Neural progenitor cell (in vitro differentiated cells): ENCODE measurements around the gene GFOD1. TPM values are rescaled to one million over a fixed set of nuclear protein-coding genes. Genes with fewer than 3 reads are reported as not detected.

ENCODE experiments used
- DNase-seq: peaks from one replicate; pipeline ENCODE4 v3.0.0-alpha.2; 2016; ENCODE audit warnings: low spot score
- H2AFZ ChIP-seq: fragments of 200-600 bp; sonication (generic); replicated peaks from 2 replicates; pipeline ENCODE4 v1.6.1; 2016; ENCODE audit warnings: antibody characterized with exemption
- H3F3A ChIP-seq: fragments of 200-600 bp; sonication (generic); 2 replicates; pipeline ENCODE4 v1.6.1; 2016; ENCODE audit warnings: antibody characterized with exemption, low read depth
- H3K27ac ChIP-seq: fragments of 200-600 bp; sonication (generic); 2 replicates; pipeline ENCODE4 v1.5.1; 2016; ENCODE audit warnings: mild to moderate bottlenecking
- H3K27me3 ChIP-seq: fragments of 200-600 bp; sonication (generic); 2 replicates; pipeline ENCODE4 v1.6.1; 2016; ENCODE audit warnings: mild to moderate bottlenecking, moderate library complexity
- H3K36me3 ChIP-seq: fragments of 200-600 bp; sonication (generic); 2 replicates; pipeline ENCODE4 v1.5.1; 2016
- H3K4me1 ChIP-seq: fragments of 200-600 bp; sonication (generic); 2 replicates; pipeline ENCODE4 v1.6.1; 2016; ENCODE audit warnings: mixed run types
- H3K4me2 ChIP-seq: fragments of 200-600 bp; sonication (generic); 2 replicates; pipeline ENCODE4 v1.6.1; 2016
- H3K4me3 ChIP-seq: fragments of 200-600 bp; sonication (generic); 2 replicates; pipeline ENCODE4 v1.5.1; 2016
- H3K79me2 ChIP-seq: fragments of 200-600 bp; sonication (generic); 2 replicates; pipeline ENCODE4 v1.6.1; 2016; ENCODE audit warnings: low read depth
- H3K9ac ChIP-seq: fragments of 200-600 bp; sonication (generic); 2 replicates; pipeline ENCODE4 v1.6.1; 2016
- H3K9me3 ChIP-seq: fragments of 200-600 bp; sonication (generic); 2 replicates; pipeline ENCODE4 v1.5.1; 2016; ENCODE audit warnings: low read depth
- H4K20me1 ChIP-seq: fragments of 200-600 bp; sonication (generic); 2 replicates; pipeline ENCODE4 v1.6.1; 2016; ENCODE audit warnings: low read depth
- H3K27ac Mint-ChIP-seq: 3 replicates; pipeline ENCODE4 v1.8.0; 2021; ENCODE audit warnings: mixed read lengths
- H3K27me3 Mint-ChIP-seq: 2 replicates; pipeline ENCODE4 v1.8.0; 2022; ENCODE audit warnings: low read depth, mild to moderate bottlenecking, inconsistent platforms, moderate library complexity, mixed read lengths; ENCODE audit not compliant: insufficient read depth
- H3K36me3 Mint-ChIP-seq: 3 replicates; pipeline ENCODE4 v1.8.0; 2021; ENCODE audit warnings: mixed read lengths
- H3K4me1 Mint-ChIP-seq: 3 replicates; pipeline ENCODE4 v1.8.0; 2021; ENCODE audit warnings: mixed read lengths
- H3K4me3 Mint-ChIP-seq: 3 replicates; pipeline ENCODE4 v1.8.0; 2021; ENCODE audit warnings: mild to moderate bottlenecking, moderate library complexity, mixed read lengths
- H3K9me3 Mint-ChIP-seq: 3 replicates; pipeline ENCODE4 v1.8.0; 2020; ENCODE audit warnings: mixed read lengths
- EZH2 ChIP-seq: fragments of 200-600 bp; sonication (generic); IDR thresholded peaks from 2 replicates; pipeline ENCODE4 v1.6.1; 2017; ENCODE audit warnings: antibody characterized with exemption, mild to moderate bottlenecking, moderate library complexity
- EZH2phosphoT487 ChIP-seq: fragments of 200-600 bp; sonication (generic); IDR thresholded peaks from 2 replicates; pipeline ENCODE4 v1.6.1; 2017; ENCODE audit warnings: antibody characterized with exemption
- total RNA-seq: library from RNA; depleted of rRNA; stranded (reverse); fragments of >200 nt; gene quantifications from 2 replicates; pipeline ENCODE4 v1.2.3, GENCODE V29; 2015; ENCODE audit warnings: low replicate concordance
- TF ChIP-seq, protein P1 (sequence below): fragments of 200-600 bp; sonication (generic); IDR thresholded peaks from 2 replicates; pipeline ENCODE4 v1.5.1; 2017; ENCODE audit warnings: antibody characterized with exemption, mild to moderate bottlenecking

Gene GFOD1
- total RNA-seq, 1 donor from 2014 or later = 1.8 TPM

DNA sequence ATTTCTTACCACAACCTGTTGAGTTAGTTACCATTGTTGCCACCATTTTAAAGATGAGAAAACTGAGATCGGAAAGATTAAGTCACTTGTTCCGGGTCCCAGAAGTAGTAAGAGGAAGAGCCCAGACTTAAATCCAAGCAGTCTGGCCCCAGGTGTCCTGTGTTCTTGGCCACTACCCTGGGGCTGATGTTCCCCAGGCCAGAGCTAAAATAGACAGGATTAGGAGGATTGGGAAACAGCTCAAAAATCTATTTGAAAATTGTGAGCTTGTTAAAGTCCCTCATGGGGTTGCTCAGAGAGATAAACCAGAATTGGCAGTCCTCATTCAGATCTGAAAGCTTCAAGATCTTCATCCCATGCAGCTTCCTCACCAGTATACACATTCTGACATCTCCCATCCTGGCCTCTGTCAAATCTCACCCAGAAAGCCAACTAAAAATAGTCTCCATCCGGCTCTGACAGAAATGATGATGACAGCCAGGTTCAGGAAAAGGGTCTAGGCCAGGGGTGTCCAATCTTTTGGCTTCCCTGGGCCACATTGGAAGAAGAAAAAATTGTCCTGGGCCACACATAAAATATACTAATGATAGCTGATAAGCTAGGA, 62.0 kb downstream of the GFOD1 start:
- peaks cover 57% of the 10 kb centered on the region for H3K4me1 Mint-ChIP-seq
- no peak overlapping the region for H3K4me3 Mint-ChIP-seq
- Histone ChIP-seq H3K79me2 (no peaks in the 10 kb centered on the region), H4K20me1 (no peaks in the 10 kb centered on the region), H3K4me1 (peaks cover 43% of the 10 kb centered on the region), H3K36me3 (no peaks in the 10 kb centered on the region), H3K9me3 (no peaks in the 10 kb centered on the region), H3K27ac (no peak overlapping the region), H3F3A (peaks cover 32% of the 10 kb centered on the region), H2AFZ (no peak overlapping the region), H3K4me3 (no peak overlapping the region), H3K4me2 (no peak overlapping the region), H3K27me3 (no peaks in the 10 kb centered on the region), H3K9ac (no peak overlapping the region)
- H3K36me3 Mint-ChIP-seq = no peaks in the 10 kb centered on the region
- TF ChIP-seq, protein P1, sequence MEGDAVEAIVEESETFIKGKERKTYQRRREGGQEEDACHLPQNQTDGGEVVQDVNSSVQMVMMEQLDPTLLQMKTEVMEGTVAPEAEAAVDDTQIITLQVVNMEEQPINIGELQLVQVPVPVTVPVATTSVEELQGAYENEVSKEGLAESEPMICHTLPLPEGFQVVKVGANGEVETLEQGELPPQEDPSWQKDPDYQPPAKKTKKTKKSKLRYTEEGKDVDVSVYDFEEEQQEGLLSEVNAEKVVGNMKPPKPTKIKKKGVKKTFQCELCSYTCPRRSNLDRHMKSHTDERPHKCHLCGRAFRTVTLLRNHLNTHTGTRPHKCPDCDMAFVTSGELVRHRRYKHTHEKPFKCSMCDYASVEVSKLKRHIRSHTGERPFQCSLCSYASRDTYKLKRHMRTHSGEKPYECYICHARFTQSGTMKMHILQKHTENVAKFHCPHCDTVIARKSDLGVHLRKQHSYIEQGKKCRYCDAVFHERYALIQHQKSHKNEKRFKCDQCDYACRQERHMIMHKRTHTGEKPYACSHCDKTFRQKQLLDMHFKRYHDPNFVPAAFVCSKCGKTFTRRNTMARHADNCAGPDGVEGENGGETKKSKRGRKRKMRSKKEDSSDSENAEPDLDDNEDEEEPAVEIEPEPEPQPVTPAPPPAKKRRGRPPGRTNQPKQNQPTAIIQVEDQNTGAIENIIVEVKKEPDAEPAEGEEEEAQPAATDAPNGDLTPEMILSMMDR = no peak
- TF ChIP-seq EZH2phosphoT487 (no peak), EZH2 (no peak)
- peaks cover 5% of the 10 kb centered on the region for H3K9me3 Mint-ChIP-seq
- DNase-seq = no peak
- H3K27me3 Mint-ChIP-seq = peaks cover 3% of the 10 kb centered on the region
- no peak overlapping the region for H3K27ac Mint-ChIP-seq

DNA sequence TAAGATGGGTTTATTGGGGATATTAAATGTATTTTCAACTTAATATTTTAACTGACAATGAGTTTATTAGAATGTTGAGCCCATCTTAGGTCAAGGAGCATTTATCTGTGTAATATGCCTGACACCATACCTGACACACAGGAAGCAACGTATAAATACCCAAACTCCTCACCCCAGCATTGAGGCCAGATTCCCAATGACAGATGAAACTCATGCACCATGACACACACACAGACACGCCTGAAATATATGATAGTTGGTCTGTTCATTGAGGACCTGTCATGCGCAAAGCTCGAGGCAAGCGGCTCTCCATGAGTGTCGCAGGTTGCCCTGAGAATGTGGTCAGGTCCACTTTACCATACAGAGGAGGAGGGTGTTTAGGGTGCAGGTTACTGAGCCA, 64.1 kb downstream of the GFOD1 start:
- H3K4me3 Mint-ChIP-seq = no peak overlapping the region
- no peak for DNase-seq
- H3K4me1 Mint-ChIP-seq = peaks cover 60% of the 10 kb centered on the region
- Histone ChIP-seq H3K27ac (peak overlapping the region; percentile 88), H3K9ac (no peak overlapping the region), H3K4me3 (no peak overlapping the region), H4K20me1 (no peaks in the 10 kb centered on the region), H2AFZ (no peak overlapping the region), H3K27me3 (no peaks in the 10 kb centered on the region), H3K36me3 (no peaks in the 10 kb centered on the region), H3F3A (peaks cover 27% of the 10 kb centered on the region), H3K4me1 (peaks cover 36% of the 10 kb centered on the region), H3K4me2 (peak overlapping the region; percentile 71), H3K9me3 (no peaks in the 10 kb centered on the region), H3K79me2 (no peaks in the 10 kb centered on the region)
- peak overlapping the region; percentile 83 for H3K27ac Mint-ChIP-seq
- peaks cover 5% of the 10 kb centered on the region for H3K9me3 Mint-ChIP-seq
- TF ChIP-seq EZH2phosphoT487 (no peak), EZH2 (no peak)
- TF ChIP-seq, protein P1 = no peak
- H3K36me3 Mint-ChIP-seq = no peaks in the 10 kb centered on the region
- peaks cover 3% of the 10 kb centered on the region for H3K27me3 Mint-ChIP-seq

DNA sequence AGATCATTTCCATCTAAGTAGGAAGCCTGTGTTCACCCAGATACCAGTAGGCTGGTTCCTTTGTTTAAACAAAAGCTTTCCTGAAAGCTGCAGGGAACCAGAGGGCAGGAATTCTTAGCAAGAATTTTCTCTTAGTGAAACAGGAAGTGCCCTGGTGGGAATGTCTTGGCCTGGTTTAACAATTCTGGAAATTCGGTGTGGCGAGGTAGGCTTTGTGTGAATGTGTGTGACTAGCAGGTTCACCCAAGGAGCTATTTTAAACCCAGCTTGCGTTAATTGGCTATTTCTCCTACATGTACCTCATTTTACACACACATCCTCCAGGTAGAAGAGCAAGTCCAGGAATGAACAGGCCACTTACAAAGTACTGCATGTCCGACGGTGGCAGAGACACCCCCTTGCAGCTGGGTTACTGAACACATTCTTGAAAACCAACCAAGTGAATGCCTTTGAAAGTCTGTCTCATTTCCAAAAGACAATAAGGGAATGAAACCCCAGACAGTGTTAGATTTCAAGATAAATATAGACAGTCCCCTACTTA, 64.6 kb downstream of the GFOD1 start:
- H3K4me1 ChIP-seq = peaks cover 32% of the 10 kb centered on the region
- Mint-ChIP-seq H3K4me1 (peaks cover 59% of the 10 kb centered on the region), H3K36me3 (no peaks in the 10 kb centered on the region), H3K27ac (peak overlapping the region; percentile 83), H3K4me3 (peak overlapping the region; percentile 17), H3K9me3 (peaks cover 5% of the 10 kb centered on the region), H3K27me3 (peaks cover 3% of the 10 kb centered on the region)
- no peaks in the 10 kb centered on the region for H3K9me3 ChIP-seq
- H3F3A ChIP-seq = peaks cover 27% of the 10 kb centered on the region
- peak overlapping the region; percentile 15 for H3K4me3 ChIP-seq
- no peaks in the 10 kb centered on the region for H3K36me3 ChIP-seq
- no peaks in the 10 kb centered on the region for H3K79me2 ChIP-seq
- H3K27ac ChIP-seq = peak overlapping the region; percentile 88
- H4K20me1 ChIP-seq = no peaks in the 10 kb centered on the region
- TF ChIP-seq EZH2 (peak; percentile 25), EZH2phosphoT487 (no peak)
- TF ChIP-seq, protein P1 = no peak
- H3K27me3 ChIP-seq = no peaks in the 10 kb centered on the region
- H3K4me2 ChIP-seq = peak overlapping the region; percentile 71
- H2AFZ ChIP-seq = peak overlapping the region; percentile 65
- peak; percentile 87 for DNase-seq
- no peak overlapping the region for H3K9ac ChIP-seq
